Measurements from ENCODE around the gene MLLT6. TPM values are rescaled to one million over a fixed set of nuclear protein-coding genes. Genes with fewer than 3 reads are reported as not detected.

Gene MLLT6
- total RNA-seq, 1 donor from 2014 or later = 47.7 TPM

DNA sequence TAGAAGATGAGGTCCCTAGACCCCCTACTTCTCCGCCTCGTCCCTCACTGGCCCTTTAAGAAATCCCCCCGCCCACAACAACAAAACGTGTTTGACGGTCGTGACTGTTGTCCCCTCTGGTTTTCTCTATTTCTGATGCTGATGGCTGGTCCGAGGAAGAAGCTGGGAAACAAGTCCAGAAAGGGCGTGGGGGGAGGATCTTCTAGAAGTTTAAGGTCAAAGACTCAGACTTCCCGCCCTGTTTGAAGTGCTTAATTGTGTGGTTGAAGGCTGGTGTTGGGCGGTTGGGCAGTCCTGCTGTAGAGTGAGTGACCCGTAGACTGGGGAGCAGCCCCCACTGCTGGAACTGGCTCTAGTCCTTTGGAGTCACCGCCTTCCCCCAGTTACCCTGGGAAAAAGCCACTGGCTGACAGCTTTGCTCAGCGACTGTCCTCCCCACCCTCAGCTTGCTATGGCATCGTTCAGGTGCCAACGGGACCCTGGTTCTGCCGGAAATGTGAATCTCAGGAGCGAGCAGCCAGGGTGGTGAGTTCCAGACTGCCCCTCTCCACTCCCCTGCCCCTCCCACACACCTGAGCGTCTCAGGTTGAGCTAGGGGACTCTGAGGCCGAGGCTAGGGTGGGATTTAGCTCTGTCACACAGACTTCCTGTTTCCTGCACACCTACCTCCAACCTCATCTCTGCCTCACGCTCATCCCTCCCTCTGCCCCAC is 1.6 kb downstream of the MLLT6 start:
- peak; percentile 23 for DNase-seq (ENCODE audit: low read depth)

DNA sequence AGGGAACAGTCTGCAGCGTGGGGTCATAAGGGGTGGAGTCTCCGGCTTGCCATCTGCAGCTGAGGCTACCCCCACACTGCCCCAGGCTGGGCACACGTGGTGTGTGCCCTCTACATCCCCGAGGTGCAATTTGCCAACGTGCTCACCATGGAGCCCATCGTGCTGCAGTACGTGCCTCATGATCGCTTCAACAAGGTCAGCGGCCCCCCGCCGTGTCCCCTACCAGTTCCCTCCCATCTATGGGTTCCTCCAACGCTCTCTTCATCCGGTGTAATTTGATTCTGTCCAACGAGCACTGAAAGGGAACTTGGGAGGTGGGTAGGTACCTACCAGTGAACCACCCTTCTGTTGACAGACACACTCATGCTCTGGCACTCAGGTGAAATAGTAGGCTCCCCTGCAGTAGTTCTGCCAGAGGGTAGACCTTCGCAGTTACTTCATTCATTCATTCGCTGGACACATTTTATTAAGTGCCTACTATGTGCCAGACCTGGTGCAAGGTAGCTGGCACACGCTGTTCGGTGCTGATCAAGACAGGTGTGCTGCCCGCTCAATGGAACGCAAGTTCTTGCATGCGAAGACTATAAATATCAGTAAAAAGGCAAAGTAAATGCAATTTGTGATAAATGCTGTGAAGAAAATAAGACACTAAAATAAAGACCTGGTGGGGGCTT is 2.7 kb downstream of the MLLT6 start:
- no peak for DNase-seq (ENCODE audit: low read depth)

- DNase-seq (ENCODE audit: low read depth) = no peak
Observed at GRCh38 chr17:38709104-38709820, 4.2 kb downstream of the MLLT6 start.

DNA sequence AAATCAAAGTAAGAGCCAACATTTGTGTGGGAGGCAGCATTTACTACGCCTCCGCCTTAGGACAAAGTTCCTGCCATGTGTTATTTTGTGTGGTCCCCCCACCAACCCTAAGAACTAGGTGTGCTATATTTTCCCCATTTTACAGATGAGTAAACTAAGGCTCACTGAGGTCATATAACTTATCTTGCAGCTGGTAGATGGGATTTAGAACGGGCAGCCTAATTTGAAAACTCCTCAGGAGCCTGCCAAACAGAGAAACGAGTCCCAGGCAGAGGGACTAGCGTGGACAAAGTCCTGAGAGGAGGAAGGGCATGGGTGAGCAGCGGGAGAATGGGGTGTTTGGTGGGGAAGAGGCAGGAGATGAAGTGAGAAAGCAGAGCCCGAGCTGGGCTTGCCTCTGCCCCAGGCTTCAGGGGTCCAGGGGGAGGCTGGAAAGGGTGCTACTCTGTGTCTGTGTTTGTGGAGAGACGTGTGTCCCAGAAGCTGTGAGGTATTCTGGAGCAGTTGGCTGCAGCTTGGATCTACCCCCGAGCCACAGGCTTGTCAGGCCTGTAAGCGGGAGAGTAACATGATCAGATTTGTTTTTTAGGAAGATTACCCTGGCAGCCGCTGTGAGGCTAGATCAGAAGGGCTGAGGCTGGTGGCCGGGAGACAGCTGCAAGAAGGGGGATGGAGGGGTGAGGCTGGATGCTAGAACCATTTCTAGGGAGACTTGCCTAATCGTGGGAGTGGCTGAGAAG is 5.0 kb downstream of the MLLT6 start:
- DNase-seq (ENCODE audit: low read depth) = no peak

DNA sequence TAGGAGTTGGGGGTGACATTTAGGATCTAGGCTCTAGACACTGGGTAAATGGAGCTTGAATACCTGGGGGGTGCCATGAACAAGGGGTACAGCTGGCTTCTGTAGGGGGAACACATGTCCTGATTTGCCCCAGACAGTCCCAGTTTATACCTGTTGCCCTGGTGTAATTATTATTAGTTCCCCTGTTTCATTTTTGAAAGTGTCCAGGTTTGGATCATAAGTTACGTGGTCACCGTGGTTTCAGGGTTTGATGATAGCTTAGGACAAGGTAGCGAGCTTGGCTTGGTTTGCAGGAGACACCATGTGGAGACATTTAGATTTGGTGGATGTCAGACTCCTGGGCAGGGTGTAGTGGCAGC is 5.5 kb downstream of the MLLT6 start:
- DNase-seq (ENCODE audit: low read depth) = no peak

DNA sequence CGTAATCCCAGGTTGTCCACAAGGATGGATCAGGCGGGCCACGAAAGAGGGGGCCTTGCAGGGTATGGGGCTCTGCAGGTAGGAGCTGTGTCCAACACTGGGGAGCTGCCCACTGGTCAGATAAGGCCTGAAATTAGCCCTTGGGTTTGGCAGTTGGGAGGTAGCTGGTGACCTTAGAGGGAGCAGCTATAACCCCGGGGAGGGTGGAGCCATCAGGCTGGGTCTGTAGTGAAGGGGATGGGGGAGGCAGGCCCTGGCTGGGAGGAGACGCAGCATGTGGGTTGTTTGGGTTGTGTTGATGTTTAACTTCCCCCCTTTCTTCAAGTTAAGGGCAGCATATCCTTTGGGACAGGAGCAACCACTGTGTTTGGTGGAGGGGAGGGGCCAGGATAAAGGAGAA is 5.9 kb downstream of the MLLT6 start:
- no peak for DNase-seq (ENCODE audit: low read depth)

DNA sequence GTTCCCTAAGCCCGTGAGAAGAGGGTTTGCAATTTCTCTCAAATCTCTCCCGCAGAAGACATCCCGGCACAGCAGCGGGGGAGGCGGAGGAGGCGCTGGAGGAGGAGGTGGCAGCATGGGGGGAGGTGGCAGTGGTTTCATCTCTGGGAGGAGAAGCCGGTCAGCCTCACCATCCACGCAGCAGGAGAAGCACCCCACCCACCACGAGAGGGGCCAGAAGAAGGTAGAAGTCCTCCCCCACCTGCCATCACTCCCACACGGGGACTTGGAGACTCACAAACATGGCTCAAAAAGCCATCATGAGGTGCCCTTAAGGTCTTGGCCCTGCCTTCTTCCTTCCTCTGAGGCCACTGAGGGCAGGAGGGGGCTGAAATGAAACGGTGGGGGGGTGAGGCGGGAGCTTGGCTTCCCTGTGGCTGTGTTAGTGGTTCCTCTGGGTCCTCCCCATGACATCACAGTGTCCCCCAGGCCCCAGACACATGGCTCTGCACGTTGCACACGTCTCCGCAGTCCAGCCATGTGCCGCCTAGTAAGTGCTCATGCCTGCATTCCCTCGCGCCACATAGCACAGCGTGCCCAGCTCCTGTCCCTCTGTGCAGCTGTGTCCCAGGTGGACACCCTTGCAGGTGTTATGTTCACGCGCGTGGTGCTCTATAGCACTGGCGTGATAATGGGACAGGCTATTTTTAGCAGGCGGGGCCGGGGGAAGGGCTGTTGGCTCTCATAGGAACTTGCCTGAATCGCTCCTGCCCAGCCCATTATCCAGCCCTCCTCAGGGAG is 6.9 kb downstream of the MLLT6 start:
- no peak for DNase-seq (ENCODE audit: low read depth)

DNA sequence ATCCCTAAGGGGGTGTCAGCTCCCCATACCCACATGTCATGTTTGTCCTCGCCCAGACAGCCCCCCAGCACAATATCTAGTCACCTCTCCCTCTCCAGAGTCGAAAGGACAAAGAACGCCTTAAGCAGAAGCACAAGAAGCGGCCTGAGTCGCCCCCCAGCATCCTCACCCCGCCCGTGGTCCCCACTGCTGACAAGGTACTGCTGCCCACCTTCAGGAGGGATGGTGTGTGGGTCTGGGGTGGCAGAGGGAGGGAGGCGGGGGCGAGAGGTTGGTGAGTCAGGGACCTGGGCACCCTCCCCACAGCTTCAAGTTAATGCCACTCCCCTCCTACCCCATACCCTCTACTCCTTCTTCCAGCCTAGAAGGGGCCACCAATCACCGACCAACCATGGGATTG is 7.5 kb downstream of the MLLT6 start:
- no peak for DNase-seq (ENCODE audit: low read depth)

DNA sequence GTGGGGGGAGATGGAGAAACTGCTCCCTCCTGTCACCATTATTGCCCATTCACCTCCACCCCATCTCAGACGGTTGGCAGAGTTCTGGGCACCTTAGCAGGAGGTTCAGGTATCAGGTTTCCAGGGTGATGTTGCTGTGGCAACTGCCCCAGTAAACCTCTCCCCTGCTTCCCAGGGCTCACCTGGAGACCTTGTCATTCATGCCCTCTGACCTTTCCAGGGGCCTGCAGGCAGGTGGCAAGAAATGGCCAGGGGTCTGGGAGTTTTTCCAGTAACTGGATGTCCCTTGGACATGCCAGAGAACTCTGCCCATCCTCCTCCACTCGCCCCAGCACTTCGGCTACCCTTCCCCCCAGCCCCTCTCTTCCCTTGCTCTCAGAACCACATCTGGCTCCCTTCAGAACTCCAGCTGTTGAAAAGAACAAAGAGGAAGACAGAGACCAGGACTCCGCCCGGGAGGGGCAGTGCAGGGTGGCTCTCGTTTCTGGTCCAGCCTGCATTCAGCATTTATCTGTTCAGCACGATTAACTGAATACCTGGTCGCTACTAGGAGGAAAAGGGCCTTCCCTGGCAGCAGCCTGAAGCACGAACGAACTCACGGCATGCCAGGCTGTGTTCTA is 8.5 kb downstream of the MLLT6 start:
- no peak for DNase-seq (ENCODE audit: low read depth)

DNA sequence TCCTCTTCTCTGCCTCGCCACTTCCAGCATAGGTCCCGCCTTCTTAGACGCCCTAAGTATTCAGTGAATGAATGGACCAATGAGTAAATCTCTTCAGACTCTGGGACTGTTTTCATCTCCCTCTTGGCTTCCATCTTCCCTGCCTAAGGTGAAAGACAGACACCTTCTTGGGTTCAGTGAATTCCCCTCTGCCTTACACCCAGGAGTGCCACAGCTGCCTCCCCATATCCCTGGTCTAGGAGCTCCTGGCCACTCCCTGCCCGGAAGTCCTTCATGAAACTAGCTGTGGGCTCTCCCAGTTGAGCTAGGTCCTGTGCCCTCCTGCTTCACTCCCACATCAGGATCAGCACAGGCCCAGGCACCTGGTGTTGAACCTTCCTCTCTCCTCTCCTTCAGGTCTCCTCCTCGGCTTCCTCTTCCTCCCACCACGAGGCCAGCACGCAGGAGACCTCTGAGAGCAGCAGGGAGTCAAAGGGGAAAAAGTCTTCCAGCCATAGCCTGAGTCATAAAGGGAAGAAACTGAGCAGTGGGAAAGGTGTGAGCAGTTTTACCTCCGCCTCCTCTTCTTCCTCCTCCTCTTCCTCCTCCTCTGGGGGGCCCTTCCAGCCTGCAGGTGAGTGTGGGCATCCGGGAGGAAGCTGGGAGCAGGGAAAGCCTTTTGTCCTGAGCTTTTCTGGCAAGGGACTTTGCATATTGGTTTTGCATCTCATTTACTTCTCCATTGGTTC is 10.3 kb downstream of the MLLT6 start:
- no peak for DNase-seq (ENCODE audit: low read depth)

- no peak for DNase-seq (ENCODE audit: low read depth)
Observed at GRCh38 chr17:38716368-38717005, 11.4 kb downstream of the MLLT6 start.

DNA sequence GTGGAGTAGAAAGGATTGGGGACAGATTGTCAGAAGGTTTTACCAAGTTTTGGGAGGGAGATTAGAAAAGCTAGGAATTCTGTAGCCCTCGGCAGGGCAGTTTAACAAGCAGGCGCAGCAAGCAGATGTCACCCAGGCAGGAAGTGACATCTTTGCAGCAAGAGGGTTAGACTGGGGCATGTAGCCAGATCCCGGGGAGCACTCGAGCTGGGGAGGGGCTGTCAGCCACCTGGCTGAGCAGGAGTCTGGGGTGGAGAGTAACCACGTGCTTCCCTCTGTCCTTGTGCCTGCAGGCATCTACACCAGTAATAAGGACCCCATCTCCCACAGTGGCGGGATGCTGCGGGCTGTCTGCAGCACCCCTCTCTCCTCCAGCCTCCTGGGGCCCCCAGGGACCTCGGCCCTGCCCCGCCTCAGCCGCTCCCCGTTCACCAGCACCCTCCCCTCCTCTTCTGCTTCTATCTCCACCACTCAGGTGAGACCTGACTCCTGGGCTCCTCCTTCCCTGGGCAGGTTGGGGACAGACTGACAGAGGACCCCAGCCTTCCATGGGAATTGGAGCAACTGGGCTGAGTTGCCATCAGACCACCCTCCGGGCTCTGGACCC is 12.2 kb downstream of the MLLT6 start:
- DNase-seq (ENCODE audit: low read depth) = no peak

GRCh38 chr17:38719289-38719942 is 14.3 kb downstream of the MLLT6 start:
- no peak for DNase-seq (ENCODE audit: low read depth)

DNA sequence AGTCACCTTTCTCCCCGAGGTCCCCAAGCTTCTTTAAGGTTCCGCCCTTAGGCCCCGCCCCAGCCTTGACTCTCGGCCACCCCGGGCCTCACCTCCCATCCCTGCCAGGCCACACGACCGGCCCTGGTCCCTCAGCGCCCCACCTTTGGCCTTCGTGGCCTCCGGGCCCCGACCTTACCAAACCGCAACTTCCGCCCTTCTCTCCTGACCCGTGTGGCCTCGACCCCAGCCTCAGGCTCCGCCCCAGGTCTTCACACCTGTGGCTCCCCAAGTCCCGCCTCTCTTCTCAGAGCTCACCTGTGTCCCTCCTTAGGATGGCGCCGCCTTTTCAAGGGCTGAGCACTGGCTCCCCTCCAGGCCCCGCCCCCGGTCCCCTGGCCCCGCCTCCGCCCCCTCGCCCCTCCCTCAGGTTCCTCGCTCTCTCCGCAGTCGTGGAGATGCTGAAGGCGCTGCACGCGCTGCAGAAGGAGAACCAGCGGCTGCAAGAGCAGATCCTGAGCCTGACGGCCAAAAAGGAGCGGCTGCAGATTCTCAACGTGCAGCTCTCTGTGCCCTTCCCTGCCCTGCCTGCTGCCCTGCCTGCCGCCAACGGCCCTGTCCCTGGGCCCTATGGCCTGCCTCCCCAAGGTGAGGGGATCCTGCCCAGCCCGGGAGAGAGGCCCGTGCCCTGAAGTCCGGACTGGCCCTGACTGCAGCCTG is 15.0 kb downstream of the MLLT6 start:
- no peak for DNase-seq (ENCODE audit: low read depth)

DNA sequence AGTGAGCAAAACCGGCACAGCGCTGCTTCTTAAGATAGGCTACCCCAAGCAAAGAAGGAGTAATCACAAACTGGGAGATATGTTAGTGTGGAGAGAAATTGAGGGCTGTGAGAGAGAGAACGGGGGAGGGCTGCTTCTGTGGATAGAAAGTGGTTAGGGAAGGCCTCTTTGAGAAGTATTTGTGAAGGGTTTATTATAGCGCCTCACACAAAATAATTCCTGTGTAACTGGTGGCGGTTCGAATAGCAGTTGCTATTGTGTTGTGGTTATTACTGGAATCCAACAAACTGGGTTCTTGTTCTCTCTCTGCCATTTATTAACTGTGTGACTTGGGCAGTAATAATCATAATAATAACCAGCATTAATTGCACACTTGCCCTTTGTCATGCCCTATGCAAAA is 15.9 kb downstream of the MLLT6 start:
- no peak for DNase-seq (ENCODE audit: low read depth)

- DNase-seq (ENCODE audit: low read depth) = no peak
Observed at GRCh38 chr17:38721802-38722201, 16.7 kb downstream of the MLLT6 start.

GRCh38 chr17:38724337-38724988 is 19.4 kb downstream of the MLLT6 start:
- no peak for DNase-seq (ENCODE audit: low read depth)

DNA sequence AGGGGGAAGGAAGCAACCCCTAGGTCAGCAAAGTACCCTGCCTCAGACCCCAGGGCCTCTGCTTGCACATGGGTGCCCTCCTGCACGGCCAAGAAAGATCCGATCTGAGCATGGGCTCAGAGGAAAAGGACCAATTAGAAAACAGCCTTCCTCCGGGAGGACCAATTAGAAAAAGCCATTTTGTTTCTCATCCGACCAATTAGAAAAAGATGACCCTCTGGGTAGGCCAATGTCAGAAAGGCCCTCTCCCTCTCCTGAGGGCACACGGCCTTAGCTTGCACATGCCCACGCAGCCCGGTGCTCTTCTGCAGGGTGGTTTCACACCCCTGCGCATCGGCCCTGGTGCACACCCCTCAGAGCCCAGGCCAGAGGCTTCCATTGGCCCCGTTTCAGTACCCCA is 20.0 kb downstream of the MLLT6 start:
- DNase-seq (ENCODE audit: low read depth) = no peak

Measured in renal cortical epithelial cell (primary cell).